ENCODE data around the gene DSG3.

DNA sequence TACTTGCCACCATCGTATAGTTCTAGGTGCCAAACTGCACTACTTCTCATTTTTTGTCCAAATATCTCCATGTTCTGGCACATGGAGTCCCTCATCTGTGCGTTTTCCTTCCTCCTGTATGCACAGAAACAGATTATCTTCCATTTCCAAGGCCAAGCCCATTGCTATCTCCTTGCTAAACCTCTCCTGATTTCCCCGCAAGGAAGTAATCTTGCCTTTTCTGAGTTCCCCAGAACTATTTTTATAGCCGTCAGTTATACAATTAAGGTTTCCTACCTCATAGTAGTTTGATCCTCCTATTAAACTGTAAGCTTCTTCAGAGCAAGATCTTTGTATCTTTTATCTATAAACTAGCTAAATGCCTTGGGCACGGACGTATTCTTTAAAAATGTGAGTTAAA is 57.6 kb downstream of the DSG3 start:
- no peak for TF ChIP-seq POLR2A (IDR thresholded peaks at IDR 0.05; ENCODE audit: low read length)
- no peak for TF ChIP-seq GATA1 (IDR thresholded peaks at IDR 0.05; ENCODE audit: low read depth, low read length)
